ENCODE results near the gene TH.

TH gene

GRCh38 chr11:2171591-2172003 lies at the start of gene TH:
TSS of gene TH (minus strand) at chr11:2171815. CDS start at chr11:2171786, 29 bp downstream.
- FAIRE-seq: no peak
- DNase-seq (ENCODE audit: extremely low spot score, insufficient read length, low read depth): no peak

- DNase-seq (ENCODE audit: extremely low spot score, insufficient read length, low read depth) (no peak), FAIRE-seq (no peak)
Measured at GRCh38 chr11:2221024-2221423, 49.4 kb upstream of the TH start.

GRCh38 chr11:2220173-2220771 lies 48.7 kb upstream of the TH start:
- no peak for FAIRE-seq
- DNase-seq (ENCODE audit: extremely low spot score, insufficient read length, low read depth): no peak

- FAIRE-seq: no peak
- DNase-seq (ENCODE audit: extremely low spot score, insufficient read length, low read depth): no peak
Measured at GRCh38 chr11:2219318-2220017, 47.9 kb upstream of the TH start.

GRCh38 chr11:2218031-2218633 lies 46.5 kb upstream of the TH start:
- FAIRE-seq (no peak), DNase-seq (ENCODE audit: extremely low spot score, insufficient read length, low read depth) (no peak)

GRCh38 chr11:2217211-2218030 lies 45.8 kb upstream of the TH start:
- FAIRE-seq (no peak), DNase-seq (ENCODE audit: extremely low spot score, insufficient read length, low read depth) (no peak)

- FAIRE-seq: no peak
- DNase-seq (ENCODE audit: extremely low spot score, insufficient read length, low read depth): no peak
Measured at GRCh38 chr11:2216400-2217064, 44.9 kb upstream of the TH start.

- DNase-seq (ENCODE audit: extremely low spot score, insufficient read length, low read depth) (no peak), FAIRE-seq (no peak)
Measured at GRCh38 chr11:2215561-2216399, 44.2 kb upstream of the TH start.

GRCh38 chr11:2215230-2215560 lies 43.6 kb upstream of the TH start:
- DNase-seq (ENCODE audit: extremely low spot score, insufficient read length, low read depth) (no peak), FAIRE-seq (no peak)

GRCh38 chr11:2214527-2215229 lies 43.1 kb upstream of the TH start:
- FAIRE-seq (no peak), DNase-seq (ENCODE audit: extremely low spot score, insufficient read length, low read depth) (no peak)

GRCh38 chr11:2213890-2214526 lies 42.4 kb upstream of the TH start:
- DNase-seq (ENCODE audit: extremely low spot score, insufficient read length, low read depth) (no peak), FAIRE-seq (no peak)

- no peak for FAIRE-seq
- no peak for DNase-seq (ENCODE audit: extremely low spot score, insufficient read length, low read depth)
Measured at GRCh38 chr11:2213384-2213842, 41.8 kb upstream of the TH start.

- FAIRE-seq (no peak), DNase-seq (ENCODE audit: extremely low spot score, insufficient read length, low read depth) (no peak)
Measured at GRCh38 chr11:2212411-2213251, 41.0 kb upstream of the TH start.

- FAIRE-seq (no peak), DNase-seq (ENCODE audit: extremely low spot score, insufficient read length, low read depth) (no peak)
Measured at GRCh38 chr11:2211113-2211971, 39.7 kb upstream of the TH start.

- FAIRE-seq (no peak), DNase-seq (ENCODE audit: extremely low spot score, insufficient read length, low read depth) (no peak)
Measured at GRCh38 chr11:2210366-2211112, 38.9 kb upstream of the TH start.

- FAIRE-seq (no peak), DNase-seq (ENCODE audit: extremely low spot score, insufficient read length, low read depth) (no peak)
Measured at GRCh38 chr11:2209900-2210321, 38.3 kb upstream of the TH start.

Measured in GM18507 (cell line).